HCT116 (cell line): ENCODE measurements around the gene GNAI3. TPM values are rescaled to one million over a fixed set of nuclear protein-coding genes. Genes with fewer than 3 reads are reported as not detected.
A peak's percentile ranks its signal among the peaks of the same experiment; 100 is the strongest.

Experiments
- ATAC-seq: fragments of 200-7000 bp; cut with Tn5 transposase; 2 replicates; pipeline ENCODE4 v1.9.1; 2020; ENCODE audit warnings: mild to moderate bottlenecking, moderate library complexity
- BruUV-seq: library from RNA; stranded (reverse); fragments of 400-500 nt; replicated peaks from 2 replicates; lab custom pipeline; 2021; lab: Mats Ljungman, UMichigan
- CTCF ChIA-PET: fragments of 300-600 bp; sonication (Branson Sonifier 250); formaldehyde crosslinking; loops from one replicate; lab custom pipeline; 2021; ENCODE audit warnings: antibody characterized with exemption; lab: Charles Lee
- POLR2A ChIA-PET: fragments of 300-600, 350-600 bp; sonication (Branson Sonifier 250); formaldehyde crosslinking; loops from one replicate; lab custom pipeline; 2021; ENCODE audit warnings: antibody characterized with exemption; lab: Charles Lee
- RAD21 ChIA-PET, 2 experiments: fragments of 300-600 bp; sonication (Branson Sonifier 250); formaldehyde crosslinking; loops; one replicate each; lab custom pipeline; 2023; ENCODE audit warnings: low total read pairs in 2 of 2; ENCODE audit not compliant: uncharacterized antibody in 2 of 2, unreplicated experiment in 2 of 2, low non-redundant PET in 1 of 2; lab: Charles Lee
- DNase-seq: peaks from one replicate; pipeline ENCODE4 v3.0.0-alpha.2; 2010; ENCODE audit warnings: low read depth, low spot score
- H2AFZ ChIP-seq: fragments of 200-600 bp; shearing (Covaris generic), sonication (generic); 2 replicates; pipeline ENCODE4 v1.6.1; 2017; ENCODE audit warnings: low read depth, mixed run types, mixed read lengths, antibody characterized with exemption, low read length; ENCODE audit not compliant: poor library complexity, severe bottlenecking
- H3K27ac ChIP-seq: 2 replicates; pipeline ENCODE4 v1.5.1; 2012; ENCODE audit warnings: low read depth, low read length
- H3K27me3 ChIP-seq: fragments of 200-600 bp; sonication (generic); 2 replicates; pipeline ENCODE4 v1.6.1; 2016; ENCODE audit warnings: mixed run types, low read length, mixed read lengths; ENCODE audit not compliant: insufficient read depth
- H3K36me3 ChIP-seq, 2 experiments: fragments of 200-500 bp in 1 of 2; fragments of 200-600 bp in 1 of 2; sonication (Bioruptor generic) in 1 of 2; sonication (generic) in 1 of 2; 2 replicates each; pipeline versions ENCODE4 v1.5.1 to v1.6.1; 2014 to 2016; ENCODE audit warnings: low read length in 2 of 2, inconsistent platforms in 1 of 2, mixed read lengths in 1 of 2, mixed run types in 1 of 2; ENCODE audit not compliant: insufficient read depth in 2 of 2, control insufficient read depth in 1 of 2
- H3K4me1 ChIP-seq, 2 experiments: fragments of 200-600 bp in 1 of 2; sonication (generic) in 1 of 2; 2 replicates each; pipeline versions ENCODE4 v1.5.1 to v1.6.1; 2012 to 2017; ENCODE audit warnings: low read length in 2 of 2, inconsistent platforms in 1 of 2, mild to moderate bottlenecking in 1 of 2, mixed read lengths in 1 of 2, mixed run types in 1 of 2, moderate library complexity in 1 of 2; ENCODE audit not compliant: insufficient read depth in 2 of 2, control insufficient read depth in 1 of 2
- H3K4me2 ChIP-seq: fragments of 200-600 bp; sonication (generic); 2 replicates; pipeline ENCODE4 v1.6.1; 2017; ENCODE audit warnings: mixed run types, low read length, mixed read lengths
- H3K4me3 ChIP-seq, 2 experiments: fragments of 200-600 bp in 1 of 2; sonication (generic) in 1 of 2; replicated peaks in 1 of 2; 2 replicates each; pipeline ENCODE4 v1.5.1; 2011 to 2016; ENCODE audit warnings: low read length in 2 of 2, control low read depth in 1 of 2, low read depth in 1 of 2, mild to moderate bottlenecking in 1 of 2, mixed read lengths in 1 of 2, mixed run types in 1 of 2
- H3K79me2 ChIP-seq: fragments of 200-600 bp; sonication (generic); 2 replicates; pipeline ENCODE4 v1.6.1; 2017; ENCODE audit warnings: mild to moderate bottlenecking, mixed run types, low read length, moderate library complexity, mixed read lengths; ENCODE audit not compliant: insufficient read depth
- H3K9ac ChIP-seq: fragments of 200-600 bp; sonication (generic); 2 replicates; pipeline ENCODE4 v1.6.1; 2016; ENCODE audit warnings: low read length, mixed read lengths
- H3K9me2 ChIP-seq: fragments of 200-600 bp; sonication (generic), shearing (Covaris generic); 2 replicates; pipeline ENCODE4 v1.6.1; 2017; ENCODE audit warnings: mixed run types, mild to moderate bottlenecking, moderate library complexity; ENCODE audit not compliant: insufficient read depth
- H3K9me3 ChIP-seq, 2 experiments: fragments of 200-500 bp in 1 of 2; fragments of 200-600 bp in 1 of 2; sonication (Bioruptor generic) in 1 of 2; sonication (generic) in 1 of 2; 2 replicates each; pipeline ENCODE4 v1.6.1; 2014 to 2017; ENCODE audit warnings: low read length in 2 of 2, mixed read lengths in 2 of 2, inconsistent platforms in 1 of 2, low read depth in 1 of 2, mild to moderate bottlenecking in 1 of 2, mixed run types in 1 of 2, moderate library complexity in 1 of 2; ENCODE audit not compliant: control insufficient read depth in 1 of 2, insufficient read depth in 1 of 2
- H4K20me1 ChIP-seq: fragments of 200-600 bp; sonication (generic), shearing (Covaris generic); 2 replicates; pipeline ENCODE4 v1.6.1; 2017; ENCODE audit warnings: mixed run types, mild to moderate bottlenecking, moderate library complexity; ENCODE audit not compliant: insufficient read depth
- CBX3 ChIP-seq: IDR thresholded peaks from 2 replicates; pipeline ENCODE4 v1.6.1; 2012; ENCODE audit warnings: low read depth
- ELF1 ChIP-seq: IDR thresholded peaks from 2 replicates; pipeline ENCODE4 v1.6.1; 2012; ENCODE audit warnings: low read depth, borderline replicate concordance
- EZH2 ChIP-seq: fragments of 200-600 bp; sonication (generic); IDR thresholded peaks from 2 replicates; pipeline ENCODE4 v1.6.1; 2017; ENCODE audit warnings: antibody characterized with exemption, mixed run types
- JUND ChIP-seq: IDR thresholded peaks from 2 replicates; pipeline ENCODE4 v1.6.1; 2012
- POLR2A ChIP-seq: IDR thresholded peaks from 2 replicates; pipeline ENCODE4 v1.7.0; 2011; ENCODE audit warnings: borderline replicate concordance; ENCODE audit not compliant: insufficient read depth, insufficient read length; ENCODE audit errors: extremely low read depth
- POLR2AphosphoS5 ChIP-seq: IDR thresholded peaks from 2 replicates; pipeline ENCODE4 v1.6.1; 2011; ENCODE audit warnings: mild to moderate bottlenecking, low read depth, low read length, moderate library complexity
- SRF ChIP-seq: IDR thresholded peaks from 2 replicates; pipeline ENCODE4 v1.6.1; 2012; ENCODE audit warnings: low read depth
- ZNF274 ChIP-seq: fragments of 200-500 bp; sonication (Bioruptor generic); IDR thresholded peaks from 2 replicates; pipeline ENCODE4 v1.6.1; 2014; ENCODE audit warnings: mild to moderate bottlenecking, low read depth, low read length, inconsistent platforms
- intact Hi-C: fragments of 100-400 bp; cut with micrococcal nuclease; formaldehyde crosslinking; loops from 2 replicates; pipeline ENCODE4 v1.10.0; 2022
- total RNA-seq: library from RNA; stranded (reverse); gene quantifications from one replicate; pipeline ENCODE4 v1.2.1, GENCODE V29; 2021; ENCODE audit not compliant: unreplicated experiment
- TF ChIP-seq, protein P1 (sequence below): IDR thresholded peaks from 2 replicates; pipeline ENCODE4 v1.6.1; 2012

GNAI3 gene
- total RNA-seq, 1 experiment from 2014 or later, result 9.5 TPM

DNA sequence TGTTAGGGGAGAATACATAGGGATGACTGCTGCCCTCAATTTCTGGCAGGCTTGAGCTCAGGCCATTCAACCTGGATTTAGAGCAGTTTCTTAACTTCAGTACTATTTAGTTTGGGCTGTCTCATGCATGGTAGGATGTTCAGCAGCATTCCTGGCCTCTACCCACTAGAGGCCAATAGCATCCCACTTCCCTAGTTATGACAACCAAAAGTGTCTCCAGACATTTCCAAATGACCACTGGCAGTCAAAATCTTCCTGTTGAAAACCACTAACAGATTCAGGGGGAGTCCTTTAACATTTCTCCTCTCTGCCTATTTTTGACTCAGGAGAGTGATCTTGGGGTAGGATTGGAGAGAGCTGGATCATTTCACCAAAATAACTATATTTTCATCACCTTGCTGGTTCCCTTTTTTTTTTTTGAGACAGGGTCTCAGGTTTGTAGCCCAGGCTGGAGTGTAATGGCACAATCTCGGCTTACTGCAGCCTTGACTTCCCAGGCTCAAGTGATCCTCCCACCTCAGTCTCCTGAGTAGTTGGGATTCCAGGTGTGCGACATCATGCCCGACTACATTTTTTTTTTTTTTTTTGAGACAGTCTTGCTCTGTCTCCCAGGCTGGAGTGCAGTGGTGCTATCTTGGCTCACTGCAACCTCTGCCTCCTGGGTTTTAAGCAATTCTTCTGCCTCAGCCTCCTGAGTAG, 62.3 kb downstream of the GNAI3 start:
- no TSS peak for BruUV-seq
- Histone ChIP-seq H3K4me3 (no peak overlapping the region), H3K27me3 (no peaks in the 10 kb centered on the region), H3K9me3 (no peaks in the 10 kb centered on the region), H3K36me3 (no peaks in the 10 kb centered on the region), H3K9me2 (no peaks in the 10 kb centered on the region), H3K79me2 (no peaks in the 10 kb centered on the region), H3K4me2 (peak overlapping the region; percentile 46), H3K4me1 (peaks cover 7 to 31% of the 10 kb centered on the region in 2 experiments), H3K9ac (no peak overlapping the region), H4K20me1 (no peaks in the 10 kb centered on the region), H2AFZ (no peak overlapping the region), H3K27ac (no peak overlapping the region)
- ATAC-seq (peak; percentile 72; the same call in 1 of the 2 replicates), DNase-seq (no peak)
- TF ChIP-seq ELF1 (no peak), JUND (no peak), POLR2A (no peak), EZH2 (no peak), ZNF274 (no peak), POLR2AphosphoS5 (no peak), CBX3 (no peak), SRF (no peak)
- TF ChIP-seq, protein P1, sequence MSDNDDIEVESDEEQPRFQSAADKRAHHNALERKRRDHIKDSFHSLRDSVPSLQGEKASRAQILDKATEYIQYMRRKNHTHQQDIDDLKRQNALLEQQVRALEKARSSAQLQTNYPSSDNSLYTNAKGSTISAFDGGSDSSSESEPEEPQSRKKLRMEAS, result no peak
- RAD21 ChIA-PET, result interaction anchor here in 1 of 2 experiments (0.7 kb wide), 1 partner anchor 29 kb away, joined by 3 read pairs; no protein-coding TSS in a partner anchor
- intact Hi-C loops, result no loop called here
- CTCF ChIA-PET, result no interaction called here
- POLR2A ChIA-PET, result no interaction called here
